Purkinje cell (primary cell): Measurements from ENCODE around the gene CDRT15L2. TPM values are rescaled to one million over a fixed set of nuclear protein-coding genes. Genes with fewer than 3 reads are reported as not detected.

ENCODE experiments used
- polyA plus RNA-seq: library from polyadenylated mRNA; unstranded; fragments of >200 nt; fragmentation: Nextera tagmentation; gene quantifications from 2 replicates; pipeline ENCODE4 v1.2.1, GENCODE V29; 2014

Gene CDRT15L2
- polyA plus RNA-seq: 0.77 TPM in 1 of 2 replicates, not detected in the other

GRCh38 chr17:20579424-20579823 lies at the start of gene CDRT15L2:
Gene CDRT15L2 (plus strand): TSS chr17:20579724. CDS start chr17:20579744, 20 bp downstream.

Other genes starting within 250 kb of the CDRT15L2 start
- gene LGALS9B, start 112.2 kb upstream of the CDRT15L2 start, polyA plus RNA-seq: not detected in 2 replicates